Myometrial cell (primary cell): Measurements from ENCODE around the gene TBXA2R. TPM values are rescaled to one million over a fixed set of nuclear protein-coding genes. Genes with fewer than 3 reads are reported as not detected.

Experiments used
- total RNA-seq: library from RNA; depleted of rRNA; stranded (reverse); fragments of >200 nt; gene quantifications from 2 replicates; pipeline ENCODE4 v1.2.3, GENCODE V29; 2015

Gene TBXA2R
- total RNA-seq = 3.2 and 8.6 TPM in 2 replicates

GRCh38 chr19:3606690-3607289 is at the start of gene TBXA2R:
TBXA2R (minus strand) TSS chr19:3606875; CDS start chr19:3600634, 6,241 bp downstream.

GRCh38 chr19:3626473-3627350 is 20.0 kb upstream of the TBXA2R start, which contains the start of gene CACTIN:
CACTIN (minus strand) TSS chr19:3626790; CDS start chr19:3626762, 28 bp downstream.

GRCh38 chr19:3585301-3586126 is 21.2 kb downstream of the TBXA2R start, which contains the start of gene GIPC3:
GIPC3 (plus strand) TSS chr19:3585478; CDS start chr19:3585598, 120 bp downstream.

DNA sequence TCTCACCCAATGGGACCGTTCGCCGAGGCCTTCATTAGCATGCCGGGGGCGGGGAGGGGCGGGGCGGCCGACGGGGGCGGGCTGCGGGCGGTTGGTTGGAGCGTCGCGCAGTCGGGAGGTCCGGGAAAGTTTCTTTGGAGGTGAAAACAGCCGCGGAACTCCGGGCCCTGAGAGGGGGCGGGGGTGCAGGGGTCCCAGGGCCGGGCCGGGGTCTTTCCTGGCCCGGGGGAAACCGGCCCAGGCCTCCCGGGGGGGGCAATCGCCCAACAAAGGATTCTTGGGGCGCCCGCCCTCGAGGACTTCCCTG is 33.9 kb downstream of the TBXA2R start, which contains the start of gene HMG20B:
HMG20B (plus strand) TSS at position 90 of the 307 bp plus-strand sequence. CDS start 366 bp downstream, outside the sequence.

GRCh38 chr19:3557461-3558248 is 49.0 kb downstream of the TBXA2R start, which contains the start of gene MFSD12:
MFSD12 (minus strand) TSS chr19:3557586; CDS start chr19:3557403, 183 bp downstream.

Other genes starting within 250 kb of the TBXA2R start
- gene NFIC, start 240.3 kb downstream of the TBXA2R start, total RNA-seq = 38.3 and 43.4 TPM in 2 replicates
- gene SMIM24, start 126.3 kb downstream of the TBXA2R start, total RNA-seq = not detected in 2 replicates
- gene SMIM44, start 123.4 kb downstream of the TBXA2R start, total RNA-seq = not detected in 2 replicates
- 12.7 and 20.0 TPM in 2 replicates for gene DOHH, start 106.2 kb downstream of the TBXA2R start, total RNA-seq
- gene FZR1, start 100.6 kb downstream of the TBXA2R start, total RNA-seq = 47.0 and 48.1 TPM in 2 replicates
- gene TEKTIP1, start 67.7 kb downstream of the TBXA2R start, total RNA-seq = not detected in 2 replicates
- gene MFSD12, start 49.3 kb downstream of the TBXA2R start, total RNA-seq = 107 and 146 TPM in 2 replicates
- 154 and 181 TPM in 2 replicates for gene HMG20B, start 33.9 kb downstream of the TBXA2R start, total RNA-seq
- gene GIPC3, start 21.4 kb downstream of the TBXA2R start, total RNA-seq = under 0.01 and 0.18 TPM in 2 replicates
- gene CACTIN, start 19.9 kb upstream of the TBXA2R start, total RNA-seq = 27.1 and 30.0 TPM in 2 replicates
- 33.4 and 38.1 TPM in 2 replicates for gene PIP5K1C, start 93.6 kb upstream of the TBXA2R start, total RNA-seq
- not detected in 2 replicates for gene TJP3, start 101.5 kb upstream of the TBXA2R start, total RNA-seq
- gene APBA3, start 154.8 kb upstream of the TBXA2R start, total RNA-seq = 20.8 and 27.5 TPM in 2 replicates
- gene MRPL54, start 155.8 kb upstream of the TBXA2R start, total RNA-seq = 82.9 and 117 TPM in 2 replicates
- gene RAX2, start 165.4 kb upstream of the TBXA2R start, total RNA-seq = not detected in 2 replicates
- gene MATK, start 179.5 kb upstream of the TBXA2R start, total RNA-seq = not detected in 2 replicates